Bronchial epithelial cell (primary cell): ENCODE measurements around the gene BLCAP. TPM values are rescaled to one million over a fixed set of nuclear protein-coding genes. Genes with fewer than 3 reads are reported as not detected.
"Not testable (repeated sequence)": the region's sequence is repeated elsewhere in the genome, so short reads cannot be mapped to it uniquely, and the experiment has no call there.

Source experiments
- DNase-seq: peaks from one replicate; pipeline ENCODE4 v3.0.0-alpha.2; 2010; ENCODE audit warnings: low read depth
- FAIRE-seq: peaks from 2 replicates; lab custom pipeline; 2011; peaks lifted over from hg19 to GRCh38; lab: Jason Lieb, UNC
- H3K27me3 ChIP-seq: 2 replicates; pipeline ENCODE4 v1.5.1; 2011; ENCODE audit warnings: low read length; ENCODE audit not compliant: control insufficient read depth, insufficient read depth
- H3K36me3 ChIP-seq: 2 replicates; pipeline ENCODE4 v1.5.1; 2011; ENCODE audit warnings: low read length; ENCODE audit not compliant: control insufficient read depth, insufficient read depth
- H3K4me3 ChIP-seq: 2 replicates; pipeline ENCODE4 v1.5.1; 2011; ENCODE audit warnings: mild to moderate bottlenecking, low read depth, low read length, control low read depth
- CTCF ChIP-seq: IDR thresholded peaks from 2 replicates; pipeline ENCODE4 v1.5.1; 2011; ENCODE audit warnings: mild to moderate bottlenecking, moderate library complexity, low read length, control low read depth, inconsistent platforms; ENCODE audit not compliant: insufficient read depth, severe bottlenecking
- total RNA-seq: library from RNA; depleted of rRNA; stranded (reverse); fragments of >200 nt; gene quantifications from 2 replicates; pipeline ENCODE4 v1.2.1, GENCODE V29; 2014

Gene BLCAP
- total RNA-seq, 1 donor from 2014 or later, result 75.3 TPM

GRCh38 chr20:37473249-37474000 is 54.3 kb downstream of the BLCAP start:
- FAIRE-seq (no peak), DNase-seq (no peak)
- TF ChIP-seq CTCF, result no peak
- H3K4me3 ChIP-seq, result no peak overlapping the region
- peaks cover 6% of the 10 kb centered on the region for H3K27me3 ChIP-seq
- no peaks in the 10 kb centered on the region for H3K36me3 ChIP-seq

GRCh38 chr20:37472435-37472834 is 55.2 kb downstream of the BLCAP start:
- not testable (repeated sequence) for FAIRE-seq, H3K4me3 ChIP-seq, H3K36me3 ChIP-seq, DNase-seq, H3K27me3 ChIP-seq

- no peaks in the 10 kb centered on the region for H3K36me3 ChIP-seq
- FAIRE-seq, result no peak
- no peak for DNase-seq
- TF ChIP-seq CTCF, result no peak
- H3K4me3 ChIP-seq, result no peak overlapping the region
- peaks cover 2% of the 10 kb centered on the region for H3K27me3 ChIP-seq
Observed at GRCh38 chr20:37471741-37472235, 55.9 kb downstream of the BLCAP start.

DNA sequence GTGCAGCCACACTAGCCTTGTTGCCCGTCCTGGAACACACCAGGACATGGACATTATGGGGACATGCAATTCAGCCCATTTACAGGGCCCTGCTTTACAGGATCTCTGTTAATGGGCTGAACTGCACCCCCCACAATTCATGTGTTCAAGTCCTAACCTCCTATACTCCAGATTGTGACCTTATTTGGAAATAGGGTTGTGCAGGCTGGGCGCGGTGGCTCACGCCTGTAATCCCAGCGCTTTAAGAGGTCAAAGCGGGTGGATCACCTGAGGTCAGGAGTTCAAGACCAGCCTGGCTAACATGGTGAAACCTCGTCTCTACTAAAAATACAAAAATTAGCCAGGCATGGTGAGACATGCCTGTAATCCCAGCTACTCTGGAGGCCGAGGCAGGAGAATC is 57.5 kb downstream of the BLCAP start:
- not testable (repeated sequence) for H3K4me3 ChIP-seq, FAIRE-seq, H3K27me3 ChIP-seq, H3K36me3 ChIP-seq, DNase-seq

- FAIRE-seq, result no peak
Observed at GRCh38 chr20:37469531-37469930, 58.1 kb downstream of the BLCAP start.

GRCh38 chr20:37468886-37469285 is 58.8 kb downstream of the BLCAP start:
- H3K36me3 ChIP-seq, result no peaks in the 10 kb centered on the region
- TF ChIP-seq CTCF, result no peak
- peaks cover 2% of the 10 kb centered on the region for H3K27me3 ChIP-seq
- H3K4me3 ChIP-seq, result no peak overlapping the region
- DNase-seq, result no peak
- no peak for FAIRE-seq

More at GRCh38 chr20:37469531-37469930, 58.1 kb downstream of the BLCAP start:
- H3K36me3 ChIP-seq, result no peaks in the 10 kb centered on the region
- H3K27me3 ChIP-seq, result no peaks in the 10 kb centered on the region
- H3K4me3 ChIP-seq, result no peak overlapping the region
- no peak for TF ChIP-seq CTCF
- no peak for DNase-seq

Other genes starting within 250 kb of the BLCAP start
- gene MANBAL, start 238.2 kb downstream of the BLCAP start, total RNA-seq, result 14.8 and 21.1 TPM in 2 replicates
- gene SRC, start 181.7 kb downstream of the BLCAP start, total RNA-seq, result 16.6 and 18.2 TPM in 2 replicates
- not detected in 2 replicates for gene NNAT, start 6.6 kb downstream of the BLCAP start, total RNA-seq
- gene CTNNBL1, start 166.2 kb upstream of the BLCAP start, total RNA-seq, result 27.1 and 30.0 TPM in 2 replicates